LNCAP (cell line): ENCODE results near the gene ENDOU.
A peak's percentile ranks its signal among the peaks of the same experiment; 100 is the strongest.

Experiments
- CTCF ChIP-seq: fragments of 450-650 bp; IDR thresholded peaks from 2 replicates; pipeline ENCODE4 v1.5.1; 2017; ENCODE audit warnings: mild to moderate bottlenecking

Gene ENDOU

GRCh38 chr12:47762850-47763465 lies 37.7 kb upstream of the ENDOU start:
- TF ChIP-seq CTCF, result no peak

DNA sequence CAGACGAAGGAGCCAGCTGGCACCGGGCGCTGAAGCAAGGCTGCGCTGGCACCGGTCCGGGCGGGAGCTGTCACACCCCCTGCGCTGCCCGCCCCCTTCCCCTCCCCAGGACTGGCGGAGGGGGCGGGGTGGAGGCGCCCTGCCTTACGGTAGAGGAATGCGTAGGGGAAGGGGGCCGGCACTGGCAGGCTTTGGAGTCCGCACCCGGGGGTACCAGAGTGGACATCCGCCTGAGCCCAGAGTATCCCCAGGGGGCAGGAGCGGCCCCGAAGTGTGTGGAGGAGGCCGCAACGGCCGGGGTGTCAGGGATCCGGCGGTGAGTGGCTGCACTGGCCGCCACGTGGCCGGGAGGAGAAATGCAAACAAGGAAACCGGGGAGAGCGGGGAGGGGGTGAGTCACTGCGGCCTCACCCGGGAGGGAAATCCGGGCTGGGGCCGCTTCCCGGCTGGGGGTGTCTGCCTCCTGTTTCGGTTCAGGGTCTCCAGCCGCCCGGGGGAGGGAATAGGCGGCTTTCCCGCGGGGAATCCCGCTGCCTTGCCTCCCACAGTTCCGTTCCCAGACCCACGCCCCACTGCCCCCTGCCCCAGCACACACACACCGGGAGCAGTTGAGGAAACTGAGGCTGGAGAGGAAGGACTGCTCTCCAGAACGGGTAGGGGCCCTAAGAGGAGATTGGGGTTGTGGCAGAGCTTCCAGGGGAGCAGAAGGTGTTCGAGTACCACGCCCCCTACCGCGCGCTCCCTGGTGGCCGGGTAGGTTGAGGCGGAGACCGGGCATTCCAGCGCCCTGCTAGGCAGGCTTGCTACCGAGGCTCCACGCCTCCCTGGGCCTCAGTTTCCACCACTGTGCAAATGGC lies 33.8 kb upstream of the ENDOU start, which contains the start of gene RAPGEF3:
RAPGEF3 (minus strand) TSS at position 47 of the 857 bp plus-strand sequence. CDS start 324 bp downstream, outside the sequence.
- peak; percentile 56 for TF ChIP-seq CTCF

DNA sequence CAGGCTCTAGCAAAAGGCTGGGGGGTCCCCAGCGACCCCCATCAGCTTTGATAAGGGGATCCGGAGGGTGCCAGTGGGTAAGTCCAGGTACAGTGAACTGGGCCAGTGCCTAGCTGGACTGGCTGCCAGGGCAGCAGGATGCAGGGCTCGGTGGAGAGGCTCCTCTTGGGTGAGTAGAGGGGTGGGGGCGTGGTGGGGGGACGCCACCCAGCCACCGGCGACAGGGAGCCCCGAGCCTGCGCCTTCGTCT lies 33.2 kb upstream of the ENDOU start:
- TF ChIP-seq CTCF, result no peak

GRCh38 chr12:47757840-47758583 lies 32.7 kb upstream of the ENDOU start:
- TF ChIP-seq CTCF, result no peak

GRCh38 chr12:47757364-47757839 lies 32.1 kb upstream of the ENDOU start:
- TF ChIP-seq CTCF, result no peak

- TF ChIP-seq CTCF, result no peak
Measured at GRCh38 chr12:47755655-47756562, 30.6 kb upstream of the ENDOU start.

DNA sequence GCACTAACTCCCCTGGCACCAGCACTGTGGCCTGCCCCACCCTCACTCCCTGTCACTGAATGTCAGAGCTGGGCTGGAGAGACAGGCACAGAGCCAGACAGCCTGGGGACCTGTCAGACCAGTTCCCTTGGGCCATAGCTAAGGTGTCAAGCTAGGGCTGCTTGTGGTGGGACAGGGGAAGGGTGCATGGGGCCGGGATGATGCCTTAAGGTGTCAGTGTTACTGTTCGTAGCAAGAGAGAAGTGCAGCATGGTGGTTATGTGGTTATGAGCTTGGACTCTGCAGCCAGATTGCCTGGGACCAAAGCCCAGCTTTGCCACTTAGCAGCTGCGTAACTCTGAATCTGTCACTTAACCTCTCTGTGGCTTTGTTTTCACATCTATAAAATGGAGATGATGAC lies 29.6 kb upstream of the ENDOU start:
- no peak for TF ChIP-seq CTCF
